Activated CD4-positive, alpha-beta T cell treated with anti-CD3 and anti-CD28 coated beads for 36 hours (primary cell): ENCODE data around the gene MAP3K20. TPM values are rescaled to one million over a fixed set of nuclear protein-coding genes. Genes with fewer than 3 reads are reported as not detected.
A peak's percentile ranks its signal among the peaks of the same experiment; 100 is the strongest.

Source experiments
- ATAC-seq: fragments of 200-7000 bp; cut with Tn5 transposase; one replicate; pipeline ENCODE4 v1.10.0; 2021; ENCODE audit warnings: mild to moderate bottlenecking, moderate library complexity
- CTCF ChIA-PET: fragments of 350-600 bp; sonication (Branson Sonifier 250); formaldehyde crosslinking; loops from one replicate; lab custom pipeline; 2021; ENCODE audit warnings: antibody characterized with exemption; lab: Charles Lee
- POLR2A ChIA-PET: fragments of 350-600 bp; sonication (Branson Sonifier 250); formaldehyde crosslinking; loops from one replicate; lab custom pipeline; 2021; ENCODE audit warnings: antibody characterized with exemption, inconsistent platforms; lab: Charles Lee
- DNase-seq: peaks from one replicate; pipeline ENCODE4 v3.0.0-alpha.2; 2020
- H3K27ac Mint-ChIP-seq: one replicate; pipeline ENCODE4 v1.8.0; 2021; ENCODE audit warnings: mixed read lengths
- H3K27me3 Mint-ChIP-seq: one replicate; pipeline ENCODE4 v1.8.0; 2021; ENCODE audit warnings: mixed read lengths
- H3K36me3 Mint-ChIP-seq: one replicate; pipeline ENCODE4 v1.8.0; 2021; ENCODE audit warnings: low read depth, mixed read lengths
- H3K4me1 Mint-ChIP-seq: one replicate; pipeline ENCODE4 v1.8.0; 2021; ENCODE audit warnings: mixed read lengths
- H3K4me3 Mint-ChIP-seq: one replicate; pipeline ENCODE4 v1.8.0; 2021; ENCODE audit warnings: mild to moderate bottlenecking, moderate library complexity, mixed read lengths
- H3K9me3 Mint-ChIP-seq: one replicate; pipeline ENCODE4 v1.8.0; 2021; ENCODE audit warnings: low read depth, mixed read lengths
- intact Hi-C, 2 experiments: fragments of 100-400 bp; cut with DNase I in 1 of 2; cut with micrococcal nuclease in 1 of 2; formaldehyde crosslinking; loops; one replicate each; pipeline versions ENCODE4 v1.14.2 to v1.15.1; 2022 to 2024; cut with DNase I, micrococcal nuclease
- total RNA-seq, 2 experiments: library from RNA; stranded (reverse); gene quantifications; one replicate each; pipeline ENCODE4 v1.2.3, GENCODE V29; 2021

Gene MAP3K20
- 1 to 10 TPM; 8.1 to 8.4 TPM for total RNA-seq

- Mint-ChIP-seq H3K27me3 (peaks cover 33% of the 10 kb centered on the region), H3K4me1 (peaks cover 22% of the 10 kb centered on the region), H3K36me3 (no peaks in the 10 kb centered on the region), H3K4me3 (peak within 1 kb of the TSS; percentile 76), H3K9me3 (no peaks in the 10 kb centered on the region), H3K27ac (peak within 1 kb of the TSS; percentile 76)
- DNase-seq (peak; percentile 73), ATAC-seq (peak; percentile 85)
- intact Hi-C loops: loop anchor here (1.0 to 10.0 kb wide), 8 partner anchors 27 to 279 kb away; partner anchors contain the start of gene CDCA7 (in 2 of the 2)
- ChIA-PET CTCF (no interaction called here), POLR2A (no interaction called here)
Measured at GRCh38 chr2:173075781-173076580, at the start of gene MAP3K20. TSS of gene MAP3K20 (plus strand) at chr2:173075846. CDS start at chr2:173091032, 15,186 bp downstream.

GRCh38 chr2:173026479-173026878 is 49.2 kb upstream of the MAP3K20 start:
- Mint-ChIP-seq H3K9me3 (no peaks in the 10 kb centered on the region), H3K27ac (no peak overlapping the region), H3K4me1 (peaks cover 4% of the 10 kb centered on the region), H3K36me3 (no peaks in the 10 kb centered on the region), H3K4me3 (no peak overlapping the region), H3K27me3 (peaks cover 6% of the 10 kb centered on the region)
- intact Hi-C loops: loop anchor here (2.0 to 10.0 kb wide), 4 partner anchors 50 to 368 kb away; no protein-coding TSS in a partner anchor
- ATAC-seq: no peak
- DNase-seq: no peak
- CTCF ChIA-PET: interaction anchor here (0.7 to 10.6 kb wide), 32 partner anchors 9 to 1317 kb away, joined by 3 to 307 read pairs (median 5); no protein-coding TSS in a partner anchor
- POLR2A ChIA-PET: interaction anchor here (0.6 to 1.0 kb wide), 2 partner anchors 12 to 295 kb away, joined by 3 to 4 read pairs; no protein-coding TSS in a partner anchor

GRCh38 chr2:173027181-173028128 is 48.2 kb upstream of the MAP3K20 start:
- Mint-ChIP-seq H3K27ac (no peak overlapping the region), H3K4me3 (no peak overlapping the region)
- POLR2A ChIA-PET: interaction anchor here (0.6 to 1.3 kb wide), 4 partner anchors 10 to 296 kb away, joined by 3 to 4 read pairs (median 3); no protein-coding TSS in a partner anchor

GRCh38 chr2:173028141-173028540 is 47.5 kb upstream of the MAP3K20 start:
- Mint-ChIP-seq H3K4me3 (no peak overlapping the region), H3K27ac (no peak overlapping the region), H3K9me3 (no peaks in the 10 kb centered on the region), H3K36me3 (no peaks in the 10 kb centered on the region), H3K4me1 (peaks cover 4% of the 10 kb centered on the region), H3K27me3 (peaks cover 6% of the 10 kb centered on the region)
- CTCF ChIA-PET: interaction anchor here (0.6 to 10.6 kb wide), 48 partner anchors 8 to 1453 kb away, joined by 3 to 307 read pairs (median 5); no protein-coding TSS in a partner anchor
- intact Hi-C loops: loop anchor here (5.0 to 10.0 kb wide), 3 partner anchors 163 to 367 kb away; no protein-coding TSS in a partner anchor
- no peak for ATAC-seq
- POLR2A ChIA-PET: interaction anchor here (0.6 to 1.3 kb wide), 2 partner anchors 10 to 21 kb away, joined by 3 read pairs; no protein-coding TSS in a partner anchor
- no peak for DNase-seq

More at GRCh38 chr2:173027181-173028128, 48.2 kb upstream of the MAP3K20 start:
- H3K9me3 Mint-ChIP-seq: no peaks in the 10 kb centered on the region
- intact Hi-C loops: loop anchor here (1.0 to 10.0 kb wide), 6 partner anchors 49 to 1314 kb away; no protein-coding TSS in a partner anchor
- H3K27me3 Mint-ChIP-seq: peaks cover 6% of the 10 kb centered on the region
- peak; percentile 63 for ATAC-seq
- peak; percentile 87 for DNase-seq
- CTCF ChIA-PET: interaction anchor here (0.6 to 10.6 kb wide), 58 partner anchors 9 to 1453 kb away, joined by 3 to 307 read pairs (median 4); no protein-coding TSS in a partner anchor
- H3K36me3 Mint-ChIP-seq: no peaks in the 10 kb centered on the region
- H3K4me1 Mint-ChIP-seq: peaks cover 4% of the 10 kb centered on the region

GRCh38 chr2:173028671-173029070 is 47.0 kb upstream of the MAP3K20 start:
- POLR2A ChIA-PET: no interaction called here
- peaks cover 4% of the 10 kb centered on the region for H3K4me1 Mint-ChIP-seq

GRCh38 chr2:173030561-173031490 is 44.8 kb upstream of the MAP3K20 start:
- no peak overlapping the region for H3K4me3 Mint-ChIP-seq
- no peaks in the 10 kb centered on the region for H3K9me3 Mint-ChIP-seq
- H3K27ac Mint-ChIP-seq: no peak overlapping the region
- peaks cover 4% of the 10 kb centered on the region for H3K4me1 Mint-ChIP-seq
- POLR2A ChIA-PET: no interaction called here
- no peaks in the 10 kb centered on the region for H3K36me3 Mint-ChIP-seq
- peaks cover 6% of the 10 kb centered on the region for H3K27me3 Mint-ChIP-seq
- CTCF ChIA-PET: interaction anchor here (0.5 to 10.6 kb wide), 6 partner anchors 47 to 1705 kb away, joined by 3 to 307 read pairs (median 4); no protein-coding TSS in a partner anchor
- ATAC-seq (no peak), DNase-seq (no peak)
- intact Hi-C loops: no loop called here

More at GRCh38 chr2:173028671-173029070, 47.0 kb upstream of the MAP3K20 start:
- peaks cover 6% of the 10 kb centered on the region for H3K27me3 Mint-ChIP-seq
- no peaks in the 10 kb centered on the region for H3K9me3 Mint-ChIP-seq
- H3K4me3 Mint-ChIP-seq: no peak overlapping the region
- intact Hi-C loops: loop anchor here (5.0 to 10.0 kb wide), 3 partner anchors 164 to 366 kb away; no protein-coding TSS in a partner anchor
- ATAC-seq (no peak), DNase-seq (no peak)
- no peak overlapping the region for H3K27ac Mint-ChIP-seq
- H3K36me3 Mint-ChIP-seq: no peaks in the 10 kb centered on the region
- CTCF ChIA-PET: interaction anchor here (0.6 to 10.6 kb wide), 26 partner anchors 11 to 509 kb away, joined by 3 to 307 read pairs (median 5); no protein-coding TSS in a partner anchor

GRCh38 chr2:173032032-173032431 is 43.6 kb upstream of the MAP3K20 start:
- no peaks in the 10 kb centered on the region for H3K36me3 Mint-ChIP-seq
- peaks cover 4% of the 10 kb centered on the region for H3K4me1 Mint-ChIP-seq
- intact Hi-C loops: no loop called here
- H3K4me3 Mint-ChIP-seq: no peak overlapping the region
- ChIA-PET CTCF (interaction anchor here (1.4 to 10.6 kb wide), 2 partner anchors 48 to 181 kb away, joined by 4 to 307 read pairs; no protein-coding TSS in a partner anchor), POLR2A (no interaction called here)
- H3K27me3 Mint-ChIP-seq: peaks cover 6% of the 10 kb centered on the region
- DNase-seq: no peak
- H3K9me3 Mint-ChIP-seq: no peaks in the 10 kb centered on the region
- no peak overlapping the region for H3K27ac Mint-ChIP-seq
- ATAC-seq: no peak

GRCh38 chr2:173033084-173033483 is 42.6 kb upstream of the MAP3K20 start:
- ATAC-seq: no peak
- ChIA-PET CTCF (interaction anchor here (0.6 to 10.6 kb wide), 2 partner anchors 180 to 1725 kb away, joined by 3 to 307 read pairs; no protein-coding TSS in a partner anchor), POLR2A (no interaction called here)
- Mint-ChIP-seq H3K9me3 (no peaks in the 10 kb centered on the region), H3K27ac (no peak overlapping the region), H3K27me3 (peaks cover 2% of the 10 kb centered on the region), H3K4me3 (no peak overlapping the region), H3K4me1 (no peaks in the 10 kb centered on the region), H3K36me3 (no peaks in the 10 kb centered on the region)
- no peak for DNase-seq
- intact Hi-C loops: no loop called here

- CTCF ChIA-PET: no interaction called here
- Mint-ChIP-seq H3K27ac (no peak overlapping the region), H3K4me3 (no peak overlapping the region), H3K36me3 (no peaks in the 10 kb centered on the region), H3K4me1 (no peaks in the 10 kb centered on the region), H3K9me3 (no peaks in the 10 kb centered on the region), H3K27me3 (peaks cover 4% of the 10 kb centered on the region)
- POLR2A ChIA-PET: no interaction called here
- DNase-seq (no peak), ATAC-seq (no peak)
- intact Hi-C loops: no loop called here
Measured at GRCh38 chr2:173034143-173034542, 41.5 kb upstream of the MAP3K20 start.
